K562 (cell line): Measurements from ENCODE around the gene PRSS27. TPM values are rescaled to one million over a fixed set of nuclear protein-coding genes. Genes with fewer than 3 reads are reported as not detected.

Experiments used
- ATAC-seq: fragments of 200-7000 bp; cut with Tn5 transposase; 3 replicates; pipeline ENCODE4 v1.9.1; 2020; ENCODE audit warnings: moderate library complexity
- BruUV-seq: library from RNA; stranded (reverse); fragments of 400-500 nt; replicated peaks from 2 replicates; lab custom pipeline; 2021; lab: Mats Ljungman, UMichigan
- CTCF ChIA-PET: fragments of 300-600 bp; formaldehyde crosslinking; extraction: SDS; loops from one replicate; lab custom pipeline; 2021; ENCODE audit warnings: low intra/inter-chr PET ratio; lab: Yijun Ruan, JAX
- POLR2A ChIA-PET: fragments of 300-600, 350-650 bp; sonication (Branson Sonifier 250); formaldehyde crosslinking; extraction: SDS; loops from one replicate; lab custom pipeline; 2021; ENCODE audit warnings: antibody characterized with exemption, inconsistent platforms; lab: Yijun Ruan, JAX
- DNase-seq, 4 experiments: peaks; one replicate each; pipeline versions ENCODE4 v3.0.0 to v3.0.0-alpha.2; 2011 to 2018; ENCODE audit warnings: low spot score in 3 of 4, mixed read lengths in 3 of 4; ENCODE audit errors: extremely low read depth in 1 of 4
- FAIRE-seq: peaks from 2 replicates; lab custom pipeline; 2011; peaks lifted over from hg19 to GRCh38; lab: Jason Lieb, UNC
- H2AFZ ChIP-seq: 2 replicates; pipeline ENCODE4 v1.6.0; 2011; ENCODE audit warnings: low read depth, low read length, control low read depth, inconsistent platforms
- H3K27ac ChIP-seq: fragments of 200-600 bp; 3 replicates; pipeline ENCODE4 v1.8.0; 2011; ENCODE audit warnings: low read depth, mild to moderate bottlenecking, control low read depth, inconsistent platforms, low read length, moderate library complexity, mixed read lengths; ENCODE audit errors: extremely low read depth
- H3K27me3 ChIP-seq, 2 experiments: fragments of 300-600 bp in 1 of 2; 2 replicates in 1 of 2; 3 replicates in 1 of 2; pipeline versions ENCODE4 v1.6.0 to v1.8.0; 2011; ENCODE audit warnings: inconsistent platforms in 2 of 2, low read length in 2 of 2, mild to moderate bottlenecking in 1 of 2, mixed read lengths in 1 of 2, moderate library complexity in 1 of 2; ENCODE audit not compliant: control insufficient read depth in 2 of 2, insufficient read depth in 2 of 2
- H3K36me3 ChIP-seq: fragments of 300-600 bp; 3 replicates; pipeline ENCODE4 v1.8.0; 2011; ENCODE audit warnings: mild to moderate bottlenecking, low read length, inconsistent platforms; ENCODE audit not compliant: control insufficient read depth, insufficient read depth
- H3K4me1 ChIP-seq, 2 experiments: fragments of 200-600 bp in 1 of 2; replicated peaks in 1 of 2; 2 replicates in 1 of 2; 3 replicates in 1 of 2; pipeline versions ENCODE4 v1.5.1 to v1.8.0; 2011; ENCODE audit warnings: inconsistent platforms in 2 of 2, low read length in 2 of 2, mild to moderate bottlenecking in 1 of 2, mixed read lengths in 1 of 2, moderate library complexity in 1 of 2; ENCODE audit not compliant: control insufficient read depth in 2 of 2, insufficient read depth in 2 of 2
- H3K4me2 ChIP-seq: 2 replicates; pipeline ENCODE4 v1.6.1; 2011; ENCODE audit warnings: low read length, control low read depth, inconsistent platforms, mixed read lengths; ENCODE audit not compliant: insufficient read depth
- H3K4me3 ChIP-seq: fragments of 200-600 bp; sonication (generic), shearing (Covaris generic); 2 replicates; pipeline ENCODE4 v1.5.1; 2016; ENCODE audit warnings: control low read depth, inconsistent platforms
- H3K79me2 ChIP-seq: fragments of 200-600 bp; 3 replicates; pipeline ENCODE4 v1.8.0; 2011; ENCODE audit warnings: low read length, inconsistent platforms; ENCODE audit not compliant: control insufficient read depth, insufficient read depth
- H3K9ac ChIP-seq, 2 experiments: 2 replicates each; pipeline versions ENCODE4 v1.6.0 to v1.6.1; 2011; ENCODE audit warnings: low read depth in 2 of 2, low read length in 2 of 2, control low read depth in 1 of 2, inconsistent platforms in 1 of 2, mild to moderate bottlenecking in 1 of 2, mixed read lengths in 1 of 2; ENCODE audit not compliant: insufficient read depth in 1 of 2
- H3K9me1 ChIP-seq: one replicate; pipeline ENCODE4 v1.6.0; 2011; ENCODE audit warnings: inconsistent platforms, mild to moderate bottlenecking, low read length, moderate library complexity; ENCODE audit not compliant: control insufficient read depth, insufficient read depth
- H3K9me3 ChIP-seq: replicated peaks from 2 replicates; pipeline ENCODE4 v1.5.1; 2011; ENCODE audit warnings: low read depth, low read length, inconsistent platforms; ENCODE audit not compliant: control insufficient read depth, insufficient read depth
- H4K20me1 ChIP-seq: replicated peaks from 2 replicates; pipeline ENCODE4 v1.6.1; 2011; ENCODE audit warnings: low read length, inconsistent platforms, mixed read lengths; ENCODE audit not compliant: control insufficient read depth, insufficient read depth
- CREM ChIP-seq: IDR thresholded peaks from 2 replicates; pipeline ENCODE4 v1.6.1; 2014; ENCODE audit warnings: antibody characterized with exemption, low read depth
- GTF2A2 ChIP-seq: IDR thresholded peaks from 2 replicates; pipeline ENCODE4 v1.6.1; 2016; ENCODE audit warnings: mild to moderate bottlenecking, missing genetic modification characterization, missing compliant biosample characterization
- NR4A1 ChIP-seq, 2 experiments: fragments of 250-450 bp in 1 of 2; fragments of 450-650 bp in 1 of 2; sonication (Bioruptor Pico) in 1 of 2; IDR thresholded peaks; 2 replicates each; pipeline versions ENCODE4 v1.4.0 to v1.6.1; 2016 to 2020; ENCODE audit warnings: mild to moderate bottlenecking in 2 of 2, missing compliant biosample characterization in 1 of 2, missing genetic modification characterization in 1 of 2, moderate library complexity in 1 of 2
- POLR2AphosphoS2 ChIP-seq: IDR thresholded peaks from 2 replicates; pipeline ENCODE4 v1.6.1; 2012; ENCODE audit warnings: low read length, improper control_type of control experiment
- POLR2G ChIP-seq: fragments of 200-400 bp; formaldehyde crosslinking; IDR thresholded peaks from 2 replicates; pipeline ENCODE4 v1.6.1; 2017; ENCODE audit warnings: low read depth, mild to moderate bottlenecking, antibody characterized with exemption, low read length, moderate library complexity
- RBFOX2 ChIP-seq: fragments of 200-400 bp; formaldehyde crosslinking; IDR thresholded peaks from 2 replicates; pipeline ENCODE4 v1.6.1; 2017; ENCODE audit warnings: low read depth, mild to moderate bottlenecking, low read length, moderate library complexity
- ZNF212 ChIP-seq: fragments of 450-650 bp; formaldehyde crosslinking; IDR thresholded peaks from 2 replicates; pipeline ENCODE4 v1.4.0; 2020; ENCODE audit warnings: mild to moderate bottlenecking
- ZNF717 ChIP-seq: fragments of 250-450 bp; sonication (Bioruptor Pico); IDR thresholded peaks from 2 replicates; pipeline ENCODE4 v1.5.0; 2021
- WGBS: fragments of 100-300 bp; shearing (Covaris generic); methylation state at CpG from one replicate; pipeline ENCODE4 v1.1.6; 2016; ENCODE audit warnings: low coverage, mixed read lengths; ENCODE audit not compliant: insufficient coverage; ENCODE audit errors: missing lambda C conversion rate; 5-methylcytosine and 5-hydroxymethylcytosine counted together
- in situ Hi-C: fragments of 300-500 bp; cut with MboI; formaldehyde crosslinking; loops from 4 replicates; pipeline ENCODE4 v1.15.0; 2018; ENCODE audit warnings: inconsistent platforms, mixed read lengths
- intact Hi-C: fragments of 100-400 bp; cut with micrococcal nuclease; formaldehyde crosslinking; loops from 2 replicates; pipeline ENCODE4 v1.14.2; 2022
- polyA plus RNA-seq, 8 experiments: library from polyadenylated mRNA; depleted of rRNA in 4 of 8; stranded (reverse) in 5 of 8; unstranded in 3 of 8; fragments of >200 nt; fragmentation: Nextera tagmentation in 2 of 8; fragmentation: Illumina TruSeq in 1 of 8; extraction: Ambion mirVana in 2 of 8; extraction: Trizol in 1 of 8; gene quantifications; 2 replicates each; pipeline versions ENCODE4 v1.2.1 to v1.2.3, GENCODE V29; 2011 to 2014; ENCODE audit warnings: inconsistent platforms in 1 of 8, missing spikeins in 1 of 8
- total RNA-seq, 7 experiments: library from RNA; depleted of rRNA in 6 of 7; stranded (reverse); fragments of >200 nt in 6 of 7; fragmentation: Illumina TruSeq in 2 of 7; extraction: Trizol in 2 of 7; gene quantifications; 2 replicates each; pipeline versions ENCODE4 v1.2.1 to v1.2.3, GENCODE V29; 2011 to 2021; ENCODE audit warnings: low replicate concordance in 1 of 7
- TF ChIP-seq, protein P1 (sequence below): sonication (generic); formaldehyde crosslinking; IDR thresholded peaks from 2 replicates; pipeline ENCODE4 v1.8.0; 2023; ENCODE audit warnings: mild to moderate bottlenecking, missing genetic modification reagents
- TF ChIP-seq, protein P2 (sequence below): sonication (generic); formaldehyde crosslinking; IDR thresholded peaks from 2 replicates; pipeline ENCODE4 v1.9.0; 2022; ENCODE audit warnings: mild to moderate bottlenecking, missing genetic modification reagents
- TF ChIP-seq, protein P3 (sequence below): fragments of 450-650 bp; IDR thresholded peaks from one replicate; pipeline ENCODE4 v1.6.1; 2018; ENCODE audit warnings: mild to moderate bottlenecking, moderate library complexity; ENCODE audit not compliant: partially characterized antibody
- TF ChIP-seq, protein P4 (sequence below): fragments of 250-450 bp; sonication (Bioruptor Pico); IDR thresholded peaks from 2 replicates; pipeline ENCODE4 v1.4.0; 2020; ENCODE audit warnings: borderline replicate concordance

PRSS27 gene
- total and polyA plus RNA-seq, 9 of the 15 experiments (the other 6 are each of a cell fraction or from before 2014, with no cell fraction given): 0.09 to 0.20 (median 0.17) TPM; not detected in 5

DNA sequence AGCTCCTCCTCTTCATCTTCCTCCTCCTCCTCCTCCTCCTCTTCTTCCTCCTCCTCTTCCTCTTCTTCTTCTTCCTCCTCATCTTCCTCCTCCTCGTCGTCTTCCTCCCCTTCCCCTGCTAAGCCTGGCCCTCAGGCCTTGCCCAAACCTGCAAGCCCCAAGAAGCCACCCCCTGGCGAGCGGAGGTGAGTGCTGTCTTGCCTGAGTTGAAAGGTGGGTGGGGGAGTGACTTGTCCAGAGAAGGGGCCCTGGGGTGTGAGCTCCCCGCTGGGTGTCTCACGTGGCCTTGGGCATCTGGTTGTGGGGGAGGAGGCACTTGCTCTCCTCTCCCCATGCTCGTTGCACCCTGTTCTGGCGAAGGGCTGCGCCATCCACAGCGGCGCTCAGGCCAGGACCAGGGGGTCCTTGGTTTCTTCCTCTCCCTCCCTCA, 49.1 kb upstream of the PRSS27 start:
- FAIRE-seq (no peak), ATAC-seq (no peak), DNase-seq (peak in 2 of 4 experiments; percentile 48 to 50)
- peaks cover 15 to 60% of the 10 kb centered on the region in 2 experiments; a peak in 4 of 5 replicates for H3K4me1 ChIP-seq
- in situ Hi-C loops (no loop called here), intact Hi-C loops (no loop called here)
- peaks cover 99% of the 10 kb centered on the region for H3K36me3 ChIP-seq
- H3K9ac ChIP-seq: peak overlapping the region in 1 of 2 experiments; percentile 81; a peak in 2 of 4 replicates
- WGBS: 57% methylated on average over 6 of the region's 11 CpGs
- peaks cover 3% of the 10 kb centered on the region; the same call in 1 of the 2 replicates for H3K9me3 ChIP-seq
- no peak overlapping the region for H3K4me2 ChIP-seq
- H4K20me1 ChIP-seq: peaks cover 24% of the 10 kb centered on the region
- no peak overlapping the region for H3K4me3 ChIP-seq
- TF ChIP-seq NR4A1 (CRISPR knock-in tag; IDR thresholded peaks at IDR 0.05) (no peak), NR4A1 (tag; IDR thresholded peaks at IDR 0.05) (no peak), POLR2AphosphoS2 (0 out of 2 replicates have a peak, but pooled peaks have one; percentile 10), RBFOX2 (0 out of 2 replicates have a peak, but pooled peaks have one; percentile 20), CREM (no peak), GTF2A2 (tag) (no peak), ZNF717 (CRISPR knock-in tag) (no peak), ZNF212 (CRISPR knock-in tag) (no peak), POLR2G (peak; percentile 53; the same call in 1 of the 2 replicates)
- TF ChIP-seq, protein P1, sequence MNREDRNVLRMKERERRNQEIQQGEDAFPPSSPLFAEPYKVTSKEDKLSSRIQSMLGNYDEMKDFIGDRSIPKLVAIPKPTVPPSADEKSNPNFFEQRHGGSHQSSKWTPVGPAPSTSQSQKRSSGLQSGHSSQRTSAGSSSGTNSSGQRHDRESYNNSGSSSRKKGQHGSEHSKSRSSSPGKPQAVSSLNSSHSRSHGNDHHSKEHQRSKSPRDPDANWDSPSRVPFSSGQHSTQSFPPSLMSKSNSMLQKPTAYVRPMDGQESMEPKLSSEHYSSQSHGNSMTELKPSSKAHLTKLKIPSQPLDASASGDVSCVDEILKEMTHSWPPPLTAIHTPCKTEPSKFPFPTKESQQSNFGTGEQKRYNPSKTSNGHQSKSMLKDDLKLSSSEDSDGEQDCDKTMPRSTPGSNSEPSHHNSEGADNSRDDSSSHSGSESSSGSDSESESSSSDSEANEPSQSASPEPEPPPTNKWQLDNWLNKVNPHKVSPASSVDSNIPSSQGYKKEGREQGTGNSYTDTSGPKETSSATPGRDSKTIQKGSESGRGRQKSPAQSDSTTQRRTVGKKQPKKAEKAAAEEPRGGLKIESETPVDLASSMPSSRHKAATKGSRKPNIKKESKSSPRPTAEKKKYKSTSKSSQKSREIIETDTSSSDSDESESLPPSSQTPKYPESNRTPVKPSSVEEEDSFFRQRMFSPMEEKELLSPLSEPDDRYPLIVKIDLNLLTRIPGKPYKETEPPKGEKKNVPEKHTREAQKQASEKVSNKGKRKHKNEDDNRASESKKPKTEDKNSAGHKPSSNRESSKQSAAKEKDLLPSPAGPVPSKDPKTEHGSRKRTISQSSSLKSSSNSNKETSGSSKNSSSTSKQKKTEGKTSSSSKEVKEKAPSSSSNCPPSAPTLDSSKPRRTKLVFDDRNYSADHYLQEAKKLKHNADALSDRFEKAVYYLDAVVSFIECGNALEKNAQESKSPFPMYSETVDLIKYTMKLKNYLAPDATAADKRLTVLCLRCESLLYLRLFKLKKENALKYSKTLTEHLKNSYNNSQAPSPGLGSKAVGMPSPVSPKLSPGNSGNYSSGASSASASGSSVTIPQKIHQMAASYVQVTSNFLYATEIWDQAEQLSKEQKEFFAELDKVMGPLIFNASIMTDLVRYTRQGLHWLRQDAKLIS (CRISPR knock-in tag): 0 out of 2 replicates have a peak, but pooled peaks have one; percentile 49
- TF ChIP-seq, protein P2, sequence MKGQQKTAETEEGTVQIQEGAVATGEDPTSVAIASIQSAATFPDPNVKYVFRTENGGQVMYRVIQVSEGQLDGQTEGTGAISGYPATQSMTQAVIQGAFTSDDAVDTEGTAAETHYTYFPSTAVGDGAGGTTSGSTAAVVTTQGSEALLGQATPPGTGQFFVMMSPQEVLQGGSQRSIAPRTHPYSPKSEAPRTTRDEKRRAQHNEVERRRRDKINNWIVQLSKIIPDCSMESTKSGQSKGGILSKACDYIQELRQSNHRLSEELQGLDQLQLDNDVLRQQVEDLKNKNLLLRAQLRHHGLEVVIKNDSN: no peak
- TF ChIP-seq, protein P3, sequence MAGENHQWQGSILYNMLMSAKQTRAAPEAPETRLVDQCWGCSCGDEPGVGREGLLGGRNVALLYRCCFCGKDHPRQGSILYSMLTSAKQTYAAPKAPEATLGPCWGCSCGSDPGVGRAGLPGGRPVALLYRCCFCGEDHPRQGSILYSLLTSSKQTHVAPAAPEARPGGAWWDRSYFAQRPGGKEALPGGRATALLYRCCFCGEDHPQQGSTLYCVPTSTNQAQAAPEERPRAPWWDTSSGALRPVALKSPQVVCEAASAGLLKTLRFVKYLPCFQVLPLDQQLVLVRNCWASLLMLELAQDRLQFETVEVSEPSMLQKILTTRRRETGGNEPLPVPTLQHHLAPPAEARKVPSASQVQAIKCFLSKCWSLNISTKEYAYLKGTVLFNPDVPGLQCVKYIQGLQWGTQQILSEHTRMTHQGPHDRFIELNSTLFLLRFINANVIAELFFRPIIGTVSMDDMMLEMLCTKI: no peak
- TF ChIP-seq, protein P4, sequence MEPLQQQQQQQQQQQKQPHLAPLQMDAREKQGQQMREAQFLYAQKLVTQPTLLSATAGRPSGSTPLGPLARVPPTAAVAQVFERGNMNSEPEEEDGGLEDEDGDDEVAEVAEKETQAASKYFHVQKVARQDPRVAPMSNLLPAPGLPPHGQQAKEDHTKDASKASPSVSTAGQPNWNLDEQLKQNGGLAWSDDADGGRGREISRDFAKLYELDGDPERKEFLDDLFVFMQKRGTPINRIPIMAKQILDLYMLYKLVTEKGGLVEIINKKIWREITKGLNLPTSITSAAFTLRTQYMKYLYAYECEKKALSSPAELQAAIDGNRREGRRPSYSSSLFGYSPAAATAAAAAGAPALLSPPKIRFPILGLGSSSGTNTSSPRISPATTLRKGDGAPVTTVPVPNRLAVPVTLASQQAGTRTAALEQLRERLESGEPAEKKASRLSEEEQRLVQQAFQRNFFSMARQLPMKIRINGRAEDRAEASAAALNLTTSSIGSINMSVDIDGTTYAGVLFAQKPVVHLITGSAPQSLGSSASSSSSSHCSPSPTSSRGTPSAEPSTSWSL (CRISPR knock-in tag): no peak
- no TSS peak for BruUV-seq
- no peak overlapping the region for H3K27ac ChIP-seq
- no peak overlapping the region for H2AFZ ChIP-seq
- peaks cover 44% of the 10 kb centered on the region for H3K79me2 ChIP-seq
- no peaks in the 10 kb centered on the region for H3K9me1 ChIP-seq
- ChIA-PET POLR2A (interaction anchor here (0.5 to 9.0 kb wide), 11 partner anchors 8 to 108 kb away, joined by 3 to 96 read pairs (median 3); partner anchors contain the start of genes ELOB and SRRM2), CTCF (no interaction called here)
- no peaks in the 10 kb centered on the region for H3K27me3 ChIP-seq
